IMR-90 (cell line): Measurements from ENCODE around the gene BCL11B. TPM values are rescaled to one million over a fixed set of nuclear protein-coding genes. Genes with fewer than 3 reads are reported as not detected.

Experiments used
- BHLHE40 ChIP-seq: fragments of 150-350 bp; IDR thresholded peaks from 2 replicates; pipeline ENCODE4 v1.6.1; 2016; ENCODE audit warnings: mild to moderate bottlenecking, low read depth, low read length
- ELK1 ChIP-seq: fragments of 150-350 bp; IDR thresholded peaks from 2 replicates; pipeline ENCODE4 v1.6.1; 2016; ENCODE audit warnings: low read depth, mild to moderate bottlenecking, low read length, moderate library complexity, borderline replicate concordance
- RFX5 ChIP-seq: IDR thresholded peaks from 2 replicates; pipeline ENCODE4 v1.8.0; 2012; ENCODE audit warnings: low read depth, mild to moderate bottlenecking, low read length, moderate library complexity
- polyA plus RNA-seq, 3 experiments: library from polyadenylated mRNA; depleted of rRNA; stranded (reverse); fragments of >200 nt; gene quantifications; 2 replicates each; pipeline ENCODE4 v1.2.3, GENCODE V29; 2012; ENCODE audit warnings: low replicate concordance in 1 of 3
- total RNA-seq: library from RNA; depleted of rRNA; stranded (reverse); fragments of >200 nt; gene quantifications from 2 replicates; pipeline ENCODE4 v1.2.3, GENCODE V29; 2012

Gene BCL11B
- total and polyA plus RNA-seq, 2 of the 4 experiments (the other 2 are of a cell fraction), result under 0.01 TPM; not detected in 1

- TF ChIP-seq ELK1 (no peak), RFX5 (no peak), BHLHE40 (no peak)
Measured at GRCh38 chr14:99273766-99274345, 1.9 kb upstream of the BCL11B start (continued).
